ENCODE measurements around the gene NELFA.

NELFA gene

DNA sequence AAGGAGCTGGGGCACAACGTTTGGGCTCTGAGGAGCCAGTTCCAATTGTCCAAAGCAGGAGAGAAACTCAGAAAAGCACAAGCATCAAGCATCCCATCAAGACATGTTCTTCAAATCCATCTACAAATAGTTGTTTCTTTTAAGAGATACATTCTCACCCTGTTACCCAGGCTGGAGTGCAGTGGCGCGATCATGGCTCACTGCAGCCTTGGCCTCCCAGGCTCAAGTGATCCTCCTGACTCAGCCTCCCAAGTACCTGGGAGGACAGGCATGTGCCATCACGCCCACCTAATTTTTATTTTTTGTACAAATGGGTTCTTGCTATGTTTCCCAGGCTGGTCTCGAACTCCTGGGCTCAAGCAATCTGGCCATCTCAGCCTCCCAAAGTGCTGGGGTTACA, 18.1 kb downstream of the NELFA start:
- no peak overlapping the region for H3K4me3 ChIP-seq (ENCODE audit: low read depth, low read length)
- TF ChIP-seq, protein P1, sequence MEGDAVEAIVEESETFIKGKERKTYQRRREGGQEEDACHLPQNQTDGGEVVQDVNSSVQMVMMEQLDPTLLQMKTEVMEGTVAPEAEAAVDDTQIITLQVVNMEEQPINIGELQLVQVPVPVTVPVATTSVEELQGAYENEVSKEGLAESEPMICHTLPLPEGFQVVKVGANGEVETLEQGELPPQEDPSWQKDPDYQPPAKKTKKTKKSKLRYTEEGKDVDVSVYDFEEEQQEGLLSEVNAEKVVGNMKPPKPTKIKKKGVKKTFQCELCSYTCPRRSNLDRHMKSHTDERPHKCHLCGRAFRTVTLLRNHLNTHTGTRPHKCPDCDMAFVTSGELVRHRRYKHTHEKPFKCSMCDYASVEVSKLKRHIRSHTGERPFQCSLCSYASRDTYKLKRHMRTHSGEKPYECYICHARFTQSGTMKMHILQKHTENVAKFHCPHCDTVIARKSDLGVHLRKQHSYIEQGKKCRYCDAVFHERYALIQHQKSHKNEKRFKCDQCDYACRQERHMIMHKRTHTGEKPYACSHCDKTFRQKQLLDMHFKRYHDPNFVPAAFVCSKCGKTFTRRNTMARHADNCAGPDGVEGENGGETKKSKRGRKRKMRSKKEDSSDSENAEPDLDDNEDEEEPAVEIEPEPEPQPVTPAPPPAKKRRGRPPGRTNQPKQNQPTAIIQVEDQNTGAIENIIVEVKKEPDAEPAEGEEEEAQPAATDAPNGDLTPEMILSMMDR (IDR thresholded peaks at IDR 0.05; ENCODE audit: borderline replicate concordance, insufficient read depth, low read depth, low read length), result no peak

DNA sequence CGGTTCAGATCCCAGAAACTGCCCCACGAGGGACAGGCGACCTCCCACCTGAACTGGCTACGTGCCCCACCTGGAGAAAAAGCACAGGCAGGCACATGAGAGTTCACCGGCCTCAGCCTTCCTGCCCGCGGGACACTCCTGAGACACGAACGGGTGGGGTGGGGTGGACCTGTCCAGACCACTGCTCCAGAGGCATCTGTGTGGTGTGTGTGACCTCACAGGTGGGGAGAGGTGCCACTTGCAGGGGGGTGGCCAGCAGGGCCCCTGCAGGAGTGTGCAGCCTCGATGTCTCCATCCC, 18.5 kb downstream of the NELFA start:
- TF ChIP-seq, protein P1 (IDR thresholded peaks at IDR 0.05; ENCODE audit: borderline replicate concordance, insufficient read depth, low read depth, low read length), result no peak
- no peak overlapping the region for H3K4me3 ChIP-seq (ENCODE audit: low read depth, low read length)

DNA sequence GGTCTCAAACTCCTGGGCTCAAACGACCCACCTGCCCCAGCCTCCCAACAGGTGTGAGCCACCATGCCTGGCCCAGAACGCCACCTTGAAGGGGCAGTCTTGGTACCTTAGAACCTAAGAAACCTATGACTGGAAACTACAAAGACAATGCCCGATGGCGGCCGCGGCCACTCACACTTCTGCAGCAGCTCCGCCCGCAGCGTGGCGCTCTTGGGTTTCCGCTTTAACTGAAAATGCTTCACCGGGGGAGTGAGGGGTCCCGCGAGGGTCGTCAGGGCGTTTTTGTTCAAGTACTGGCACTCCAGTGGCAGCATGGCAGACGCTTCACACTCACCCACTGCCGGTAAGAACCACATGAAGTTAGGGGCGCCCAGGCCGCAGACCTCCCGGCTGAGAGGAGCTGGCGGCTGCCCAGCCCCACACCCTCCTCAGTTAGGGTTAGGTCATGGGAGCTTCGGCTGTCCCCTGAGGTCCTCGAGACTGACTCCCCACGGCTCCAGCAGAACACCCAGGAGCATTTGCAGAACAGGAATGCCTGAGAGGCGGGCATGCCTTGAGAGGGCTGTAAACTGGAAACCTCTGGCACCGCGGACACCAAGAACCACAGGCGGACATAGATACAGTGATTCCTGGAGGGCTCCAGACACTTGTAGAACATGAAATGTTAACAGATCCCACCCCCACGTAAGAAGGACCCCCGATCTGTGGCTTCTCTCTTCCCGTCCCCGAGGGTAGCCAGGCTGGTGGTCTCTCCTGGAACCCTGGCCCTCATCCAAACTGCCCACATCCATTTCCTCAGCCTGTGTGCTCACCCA, 19.0 kb downstream of the NELFA start:
- TF ChIP-seq, protein P1 (IDR thresholded peaks at IDR 0.05; ENCODE audit: borderline replicate concordance, insufficient read depth, low read depth, low read length), result no peak
- H3K4me3 ChIP-seq (ENCODE audit: low read depth, low read length), result no peak overlapping the region

DNA sequence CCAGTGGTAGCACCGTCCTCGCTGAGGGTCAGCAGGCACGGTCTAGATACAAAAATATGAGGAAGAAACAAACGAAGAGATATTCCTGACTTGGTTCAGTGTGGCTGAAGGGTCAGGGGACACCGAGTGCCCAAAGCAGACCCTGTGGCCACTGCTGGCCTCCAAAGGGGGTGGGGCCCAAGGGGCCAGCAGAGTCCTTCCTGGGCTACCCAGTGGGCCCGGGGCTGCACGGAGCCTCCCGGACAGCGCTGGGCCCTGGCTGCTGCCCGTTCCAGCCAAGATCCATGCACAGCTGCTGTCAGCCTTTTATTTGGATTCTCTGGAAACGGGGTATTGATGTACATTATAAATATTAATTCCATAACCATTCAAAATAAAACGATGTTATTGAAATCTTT, 20.4 kb downstream of the NELFA start:
- TF ChIP-seq, protein P1 (IDR thresholded peaks at IDR 0.05; ENCODE audit: borderline replicate concordance, insufficient read depth, low read depth, low read length), result no peak
- H3K4me3 ChIP-seq (ENCODE audit: low read depth, low read length), result no peak overlapping the region

DNA sequence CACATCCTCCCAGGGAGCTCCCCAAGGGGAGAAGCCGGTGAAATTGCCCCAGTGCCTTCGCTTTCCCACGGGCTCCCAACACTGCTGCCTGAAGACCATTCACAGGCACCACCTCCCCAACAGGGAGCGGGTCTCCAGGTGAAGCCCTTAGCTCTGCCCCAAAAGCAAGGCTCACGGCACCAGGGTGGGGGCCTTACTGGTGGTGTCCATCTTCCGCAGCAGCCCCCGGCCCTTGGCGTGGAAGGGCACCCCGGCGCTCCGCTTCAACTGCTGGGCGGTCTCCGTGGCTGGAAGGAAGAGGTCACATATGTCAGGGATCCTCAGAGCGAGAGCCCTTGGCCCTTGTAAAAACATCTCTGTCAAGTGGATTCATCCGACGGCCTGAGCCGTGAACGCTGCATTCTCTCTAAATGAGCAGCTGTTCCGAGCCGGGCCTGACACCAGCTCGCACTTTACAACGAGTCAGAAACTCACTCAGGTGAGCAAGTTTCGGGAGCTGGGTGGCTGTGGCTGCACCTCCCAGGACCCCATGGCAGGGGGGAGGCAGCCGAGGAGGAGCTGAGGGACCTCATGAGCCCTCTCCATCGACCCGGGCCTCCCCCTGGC, 20.9 kb downstream of the NELFA start:
- H3K4me3 ChIP-seq (ENCODE audit: low read depth, low read length), result no peak overlapping the region
- TF ChIP-seq, protein P1 (IDR thresholded peaks at IDR 0.05; ENCODE audit: borderline replicate concordance, insufficient read depth, low read depth, low read length), result no peak

DNA sequence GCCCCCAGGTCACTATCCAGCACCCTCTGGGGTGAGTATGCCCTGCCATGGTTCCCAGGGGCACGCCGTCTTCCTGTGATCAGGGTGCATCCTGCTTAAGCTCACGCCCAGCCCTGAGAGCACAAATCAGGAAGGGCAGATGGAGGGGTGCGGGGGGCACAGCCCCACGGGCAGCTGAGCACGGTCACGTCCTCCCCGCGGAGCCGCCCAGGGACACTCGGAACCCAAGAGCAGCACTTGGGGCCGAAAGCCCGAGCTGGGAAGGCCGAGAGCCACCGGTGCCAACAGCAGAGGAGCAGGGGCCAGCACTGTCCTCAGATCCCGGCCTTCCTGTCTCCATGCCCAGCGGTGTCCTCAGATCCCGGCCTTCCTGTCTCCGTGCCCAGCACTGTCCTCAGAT, 21.5 kb downstream of the NELFA start:
- TF ChIP-seq, protein P1 (IDR thresholded peaks at IDR 0.05; ENCODE audit: borderline replicate concordance, insufficient read depth, low read depth, low read length), result no peak
- no peak overlapping the region for H3K4me3 ChIP-seq (ENCODE audit: low read depth, low read length)

Data from GM12875 (cell line).